Activated B cell treated with CpG ODN at 0.5 μM for 24 hours (primary cell): ENCODE measurements around the gene CLMP. TPM values are rescaled to one million over a fixed set of nuclear protein-coding genes. Genes with fewer than 3 reads are reported as not detected.

Experiments used
- ATAC-seq: fragments of 200-7000 bp; cut with Tn5 transposase; one replicate; pipeline ENCODE4 v1.10.0; 2021; ENCODE audit warnings: low read depth, mild to moderate bottlenecking, moderate library complexity
- CTCF ChIA-PET: fragments of 350-600 bp; sonication (Branson Sonifier 250); formaldehyde crosslinking; loops from one replicate; lab custom pipeline; 2021; ENCODE audit warnings: antibody characterized with exemption; lab: Charles Lee
- POLR2A ChIA-PET: fragments of 350-600 bp; sonication (Branson Sonifier 250); formaldehyde crosslinking; loops from one replicate; lab custom pipeline; 2021; ENCODE audit warnings: antibody characterized with exemption; lab: Charles Lee
- DNase-seq: peaks from one replicate; pipeline ENCODE4 v3.0.0; 2022
- H3K27ac Mint-ChIP-seq: one replicate; pipeline ENCODE4 v1.8.0; 2020; ENCODE audit warnings: mixed read lengths
- H3K27me3 Mint-ChIP-seq: one replicate; pipeline ENCODE4 v1.8.0; 2021; ENCODE audit warnings: mixed read lengths
- H3K36me3 Mint-ChIP-seq: one replicate; pipeline ENCODE4 v1.8.0; 2021; ENCODE audit warnings: low read depth, mixed read lengths
- H3K4me1 Mint-ChIP-seq: one replicate; pipeline ENCODE4 v1.8.0; 2021; ENCODE audit warnings: mixed read lengths
- H3K4me3 Mint-ChIP-seq: one replicate; pipeline ENCODE4 v1.8.0; 2020; ENCODE audit warnings: mild to moderate bottlenecking, mixed read lengths
- H3K9me3 Mint-ChIP-seq: one replicate; pipeline ENCODE4 v1.8.0; 2020; ENCODE audit warnings: mixed read lengths
- intact Hi-C: fragments of 100-400 bp; cut with micrococcal nuclease; formaldehyde crosslinking; loops from one replicate; pipeline ENCODE4 v1.15.1; 2024
- total RNA-seq: library from RNA; stranded (reverse); gene quantifications from 2 replicates; pipeline ENCODE4 v1.2.3, GENCODE V29; 2022
- TF ChIP-seq, protein P1 (sequence below): fragments of 200-600 bp; IDR thresholded peaks from one replicate; pipeline ENCODE4 v1.8.0; 2022; ENCODE audit warnings: antibody characterized with exemption, mild to moderate bottlenecking

The CLMP gene
- total RNA-seq, 1 donor from 2014 or later = not detected

DNA sequence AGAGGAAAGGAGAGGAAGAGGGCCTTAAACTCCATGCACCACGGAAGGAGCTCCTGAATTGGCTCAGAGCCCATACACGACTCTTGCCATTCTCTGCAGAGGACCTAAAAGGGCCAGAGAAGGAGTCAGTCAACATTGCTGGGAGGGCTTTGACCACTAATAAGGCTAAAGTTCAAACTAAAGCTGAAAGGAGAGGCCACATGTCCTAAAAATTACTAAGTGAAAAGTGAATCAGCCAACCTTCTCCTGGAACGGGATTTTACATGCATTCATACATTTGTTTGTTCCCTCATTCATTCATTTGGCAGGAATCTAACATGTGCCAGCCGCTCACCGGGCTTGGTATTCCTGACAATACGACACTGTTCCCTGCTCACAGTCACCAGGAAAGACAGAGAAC is 10.5 kb downstream of the CLMP start:
- intact Hi-C loops = no loop called here
- ATAC-seq (no peak), DNase-seq (no peak)
- CTCF ChIA-PET = no interaction called here
- POLR2A ChIA-PET = no interaction called here
- Mint-ChIP-seq H3K4me1 (no peaks in the 10 kb centered on the region), H3K9me3 (no peaks in the 10 kb centered on the region), H3K4me3 (no peak overlapping the region), H3K27me3 (peaks cover 29% of the 10 kb centered on the region), H3K27ac (no peak overlapping the region), H3K36me3 (no peaks in the 10 kb centered on the region)
- TF ChIP-seq, protein P1, sequence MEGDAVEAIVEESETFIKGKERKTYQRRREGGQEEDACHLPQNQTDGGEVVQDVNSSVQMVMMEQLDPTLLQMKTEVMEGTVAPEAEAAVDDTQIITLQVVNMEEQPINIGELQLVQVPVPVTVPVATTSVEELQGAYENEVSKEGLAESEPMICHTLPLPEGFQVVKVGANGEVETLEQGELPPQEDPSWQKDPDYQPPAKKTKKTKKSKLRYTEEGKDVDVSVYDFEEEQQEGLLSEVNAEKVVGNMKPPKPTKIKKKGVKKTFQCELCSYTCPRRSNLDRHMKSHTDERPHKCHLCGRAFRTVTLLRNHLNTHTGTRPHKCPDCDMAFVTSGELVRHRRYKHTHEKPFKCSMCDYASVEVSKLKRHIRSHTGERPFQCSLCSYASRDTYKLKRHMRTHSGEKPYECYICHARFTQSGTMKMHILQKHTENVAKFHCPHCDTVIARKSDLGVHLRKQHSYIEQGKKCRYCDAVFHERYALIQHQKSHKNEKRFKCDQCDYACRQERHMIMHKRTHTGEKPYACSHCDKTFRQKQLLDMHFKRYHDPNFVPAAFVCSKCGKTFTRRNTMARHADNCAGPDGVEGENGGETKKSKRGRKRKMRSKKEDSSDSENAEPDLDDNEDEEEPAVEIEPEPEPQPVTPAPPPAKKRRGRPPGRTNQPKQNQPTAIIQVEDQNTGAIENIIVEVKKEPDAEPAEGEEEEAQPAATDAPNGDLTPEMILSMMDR = no peak

GRCh38 chr11:123183391-123184099 is 11.5 kb downstream of the CLMP start:
- ChIA-PET CTCF (no interaction called here), POLR2A (no interaction called here)
- TF ChIP-seq, protein P1 = no peak
- Mint-ChIP-seq H3K4me1 (no peaks in the 10 kb centered on the region), H3K27me3 (peaks cover 27% of the 10 kb centered on the region), H3K27ac (no peak overlapping the region), H3K4me3 (no peak overlapping the region), H3K9me3 (no peaks in the 10 kb centered on the region), H3K36me3 (no peaks in the 10 kb centered on the region)
- ATAC-seq (no peak), DNase-seq (no peak)
- intact Hi-C loops = no loop called here

GRCh38 chr11:123181767-123182500 is 13.1 kb downstream of the CLMP start:
- TF ChIP-seq, protein P1 = no peak

DNA sequence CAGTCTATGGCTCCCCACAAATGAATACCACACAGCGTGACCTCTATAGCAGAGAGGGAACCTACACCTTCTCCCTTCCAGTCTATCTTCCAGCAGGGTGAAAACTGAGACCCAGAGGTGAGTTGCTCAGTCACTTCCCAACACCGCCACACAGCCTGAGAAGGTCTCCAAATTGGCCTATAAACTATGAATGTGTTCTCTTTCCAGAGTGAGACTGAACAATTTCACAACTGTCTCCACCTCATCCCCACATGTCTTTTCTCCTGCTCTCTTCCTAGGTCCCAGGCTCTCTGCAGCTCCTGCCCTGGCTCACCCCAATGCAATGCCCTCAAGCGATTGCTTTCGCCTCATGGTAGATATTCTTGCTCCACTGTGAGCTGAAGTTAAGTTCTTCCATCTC is 14.0 kb downstream of the CLMP start:
- Mint-ChIP-seq H3K27me3 (peaks cover 15% of the 10 kb centered on the region), H3K27ac (no peak overlapping the region), H3K4me1 (no peaks in the 10 kb centered on the region), H3K4me3 (no peak overlapping the region), H3K36me3 (no peaks in the 10 kb centered on the region), H3K9me3 (no peaks in the 10 kb centered on the region)
- intact Hi-C loops = no loop called here
- DNase-seq (no peak), ATAC-seq (no peak)
- ChIA-PET CTCF (no interaction called here), POLR2A (no interaction called here)
- TF ChIP-seq, protein P1 = no peak

More at GRCh38 chr11:123181767-123182500, 13.1 kb downstream of the CLMP start:
- ATAC-seq = no peak
- Mint-ChIP-seq H3K27ac (no peak overlapping the region), H3K4me3 (no peak overlapping the region), H3K9me3 (no peaks in the 10 kb centered on the region), H3K4me1 (no peaks in the 10 kb centered on the region), H3K27me3 (peaks cover 15% of the 10 kb centered on the region), H3K36me3 (no peaks in the 10 kb centered on the region)
- DNase-seq = no peak
- CTCF ChIA-PET = no interaction called here
- intact Hi-C loops = no loop called here
- POLR2A ChIA-PET = no interaction called here

DNA sequence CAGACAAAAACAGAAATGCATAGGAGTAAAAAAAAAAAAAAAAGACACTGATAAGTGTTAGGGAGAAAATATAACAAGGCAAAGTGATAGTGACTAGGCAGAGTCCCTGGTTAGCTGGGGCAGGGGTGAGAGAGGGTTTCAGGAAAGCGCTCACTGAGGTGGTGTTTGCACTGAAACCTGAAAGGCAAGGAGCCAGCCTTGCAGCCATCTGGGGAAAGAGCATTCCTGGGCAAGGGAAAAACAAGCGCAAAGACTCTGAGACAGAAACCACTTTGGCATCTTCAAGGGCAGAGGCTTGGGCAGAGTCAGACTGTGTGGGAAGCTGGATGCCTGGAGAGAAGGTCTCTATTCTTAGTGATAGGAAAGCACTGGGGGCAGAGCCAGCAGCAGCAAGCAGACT is 14.5 kb downstream of the CLMP start:
- ChIA-PET POLR2A (no interaction called here), CTCF (no interaction called here)
- peaks cover 15% of the 10 kb centered on the region for H3K27me3 Mint-ChIP-seq
- no peak overlapping the region for H3K27ac Mint-ChIP-seq
- TF ChIP-seq, protein P1 = no peak
- H3K4me3 Mint-ChIP-seq = no peak overlapping the region
- DNase-seq (no peak), ATAC-seq (no peak)
- no peaks in the 10 kb centered on the region for H3K4me1 Mint-ChIP-seq
- H3K36me3 Mint-ChIP-seq = no peaks in the 10 kb centered on the region
- H3K9me3 Mint-ChIP-seq = no peaks in the 10 kb centered on the region
- intact Hi-C loops = no loop called here
